HG02885 (cell line): ENCODE data around the gene LPGAT1.

Source experiments
- ATAC-seq: cut with Tn5 transposase; IDR thresholded peaks from one replicate; pipeline ENCODE4 v1.9.1; 2021; ENCODE audit warnings: mild to moderate bottlenecking; ENCODE audit not compliant: unreplicated experiment, poor library complexity

Gene LPGAT1

DNA sequence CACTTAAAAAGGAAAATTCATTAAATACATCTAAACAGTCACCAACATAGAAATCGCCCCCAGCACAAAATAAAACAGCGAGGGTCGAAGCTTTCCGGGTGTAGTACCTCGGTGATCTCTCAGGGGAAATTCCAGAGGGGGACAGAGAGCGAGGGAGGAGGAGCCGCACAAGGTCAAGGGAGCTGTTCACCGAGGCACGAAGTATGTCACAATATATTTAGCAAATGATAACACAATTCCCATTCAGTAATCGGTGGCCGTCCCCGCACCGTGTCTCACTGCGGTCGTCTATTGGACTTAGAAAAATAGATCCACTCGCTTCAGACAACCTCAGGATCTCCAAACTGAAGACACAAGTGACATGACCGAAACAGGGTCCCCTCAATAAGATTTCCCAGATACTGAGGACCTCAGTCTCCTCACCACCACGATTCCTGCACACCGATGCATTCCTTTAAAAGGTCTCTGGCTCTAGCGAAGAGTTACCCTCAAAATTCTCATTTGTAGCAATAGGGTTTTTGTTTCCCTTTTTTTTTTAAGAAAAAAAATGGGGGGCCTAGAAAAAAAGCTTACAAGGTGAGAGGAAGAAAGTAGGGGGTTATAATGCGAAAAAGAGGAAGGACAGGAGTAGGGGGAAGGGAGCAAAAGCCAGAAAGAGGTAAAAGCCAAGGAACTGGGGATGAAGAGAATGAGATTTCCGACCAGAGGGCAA is 1.1 kb downstream of the LPGAT1 start:
- no peak for ATAC-seq

GRCh38 chr1:211828584-211829342 is 1.8 kb downstream of the LPGAT1 start:
- ATAC-seq = no peak

- ATAC-seq = no peak
These were observed 3.5 kb downstream of the LPGAT1 start for GRCh38 chr1:211827051-211827450.

DNA sequence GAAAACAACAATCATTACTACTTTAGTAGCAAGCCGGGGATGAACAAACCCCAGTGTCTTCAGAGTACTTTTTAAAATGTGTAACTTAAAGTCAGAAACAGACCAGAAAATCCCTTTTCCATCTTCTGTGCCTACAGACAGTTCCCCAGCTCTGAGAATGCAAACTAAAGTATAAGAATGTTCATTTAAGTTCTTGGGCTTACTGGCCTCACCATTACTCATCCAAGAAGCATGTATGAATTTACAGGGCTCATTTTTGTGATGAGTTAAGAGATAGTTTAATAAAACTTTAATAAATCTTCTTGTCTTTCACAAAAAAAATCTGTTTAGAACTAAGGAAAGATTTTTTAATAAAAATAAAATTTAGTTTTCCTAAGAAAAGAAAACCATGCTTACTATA is 4.6 kb downstream of the LPGAT1 start:
- no peak for ATAC-seq

GRCh38 chr1:211822677-211823407 is 7.7 kb downstream of the LPGAT1 start:
- no peak for ATAC-seq

DNA sequence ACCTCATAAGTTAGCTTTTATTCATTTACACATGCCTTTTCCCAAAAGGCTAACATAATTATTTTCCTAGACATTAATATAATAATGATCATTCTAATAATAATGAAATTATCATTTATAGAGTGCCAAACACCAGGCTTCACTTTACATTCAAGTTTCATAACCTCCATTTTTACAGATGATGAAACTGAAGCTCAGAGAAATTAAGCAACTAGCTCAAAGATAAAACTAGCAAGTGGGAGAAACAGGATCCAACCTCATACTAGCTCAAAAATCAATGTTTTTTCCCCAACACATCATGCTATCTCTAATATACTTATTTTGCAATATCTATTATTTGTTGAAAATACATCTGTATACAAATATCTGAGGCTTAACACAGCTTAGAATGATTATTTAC is 14.0 kb downstream of the LPGAT1 start:
- ATAC-seq = no peak

DNA sequence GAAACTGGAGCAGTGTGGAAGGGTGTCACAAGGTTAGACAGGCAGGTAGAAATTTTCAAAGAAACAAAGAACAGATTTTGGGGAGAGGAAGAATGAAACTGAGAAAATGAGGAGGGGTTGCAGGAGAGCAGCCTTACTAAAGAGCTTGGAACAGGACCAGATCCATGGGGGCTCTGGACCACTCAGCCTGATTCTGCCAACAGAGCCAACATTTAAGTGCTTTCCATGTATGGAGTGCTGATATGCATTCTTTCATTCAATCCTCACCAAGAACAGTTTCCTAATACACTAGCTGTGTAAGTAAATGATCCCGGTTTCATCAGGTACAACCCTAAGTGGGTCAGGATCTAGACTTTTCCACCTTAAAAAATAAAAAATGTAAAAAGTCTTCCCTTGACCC is 16.2 kb downstream of the LPGAT1 start:
- ATAC-seq = no peak

DNA sequence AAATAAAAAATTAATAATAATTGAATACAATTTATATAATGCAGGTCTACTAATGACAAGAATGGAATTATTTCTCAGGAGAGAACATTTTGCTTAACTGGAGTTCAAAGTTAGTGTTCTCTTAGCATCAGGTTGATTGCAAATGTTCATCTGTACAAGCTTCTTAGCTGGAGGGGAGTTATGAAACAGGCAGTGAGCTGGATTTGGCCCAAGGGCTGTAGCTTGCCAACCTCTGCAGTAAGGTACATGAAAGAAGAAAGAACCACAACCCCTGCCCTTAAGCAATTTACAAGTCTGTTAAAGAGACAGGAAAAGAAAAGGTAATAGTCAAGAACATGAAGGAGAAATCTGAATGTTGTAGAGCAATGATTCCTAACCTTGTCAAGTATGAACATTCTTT is 17.0 kb downstream of the LPGAT1 start:
- ATAC-seq = no peak

- ATAC-seq = no peak
These were observed 18.0 kb downstream of the LPGAT1 start for GRCh38 chr1:211812584-211812983.

- ATAC-seq = no peak
These were observed 18.7 kb downstream of the LPGAT1 start for GRCh38 chr1:211811848-211812247.

- ATAC-seq = no peak
These were observed 19.4 kb downstream of the LPGAT1 start for GRCh38 chr1:211811126-211811525.

- no peak for ATAC-seq
These were observed 22.1 kb downstream of the LPGAT1 start for GRCh38 chr1:211808475-211808874.

DNA sequence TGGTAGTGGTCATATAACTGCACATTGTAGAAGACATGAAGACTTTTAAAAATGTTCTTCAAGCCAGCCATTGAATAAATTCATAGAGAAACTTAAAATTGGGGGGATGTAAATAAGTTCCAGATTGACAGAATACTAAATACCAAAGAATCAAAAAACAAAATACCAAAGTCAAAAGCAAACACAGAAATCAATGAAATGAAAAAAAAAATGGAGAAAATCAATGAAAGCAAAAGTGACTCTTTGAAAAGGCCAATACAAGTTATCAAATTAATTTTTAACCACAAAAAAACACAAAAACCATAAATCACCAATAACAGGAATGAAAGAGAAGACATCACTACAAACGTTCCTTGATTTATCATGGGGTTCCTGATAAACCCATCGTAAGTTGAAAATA is 25.6 kb downstream of the LPGAT1 start:
- no peak for ATAC-seq

DNA sequence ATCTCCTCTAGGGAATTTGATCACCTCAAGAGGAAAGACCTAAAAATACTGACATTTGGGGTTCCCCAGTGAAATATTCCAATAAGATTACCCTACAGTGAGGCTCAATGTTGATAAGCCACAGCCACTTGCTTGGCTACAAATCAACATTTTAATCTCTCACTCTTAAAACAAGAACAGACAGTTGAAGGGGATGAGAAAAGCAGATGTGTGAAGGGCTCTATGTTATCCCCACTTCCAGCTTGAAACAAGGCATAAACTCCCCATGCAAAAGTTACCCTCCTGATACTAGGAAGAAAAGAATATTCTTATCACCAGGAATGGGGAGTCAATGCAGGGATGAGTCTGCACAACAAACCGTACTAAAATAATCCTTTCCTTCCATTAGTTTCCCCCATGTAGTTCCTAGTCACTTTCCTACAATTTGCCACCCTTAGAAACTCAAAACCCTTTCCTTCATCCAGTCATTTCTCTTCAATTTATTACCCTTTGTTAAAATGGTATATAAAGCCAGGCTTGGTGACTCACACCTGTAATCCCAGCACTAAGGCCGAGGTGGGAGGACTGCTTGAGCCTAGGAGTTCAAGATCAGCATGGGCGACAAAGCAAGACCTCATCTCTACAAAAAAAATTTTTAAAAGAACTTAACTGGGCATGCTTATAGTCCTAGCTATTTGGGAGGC is 29.5 kb downstream of the LPGAT1 start:
- no peak for ATAC-seq

DNA sequence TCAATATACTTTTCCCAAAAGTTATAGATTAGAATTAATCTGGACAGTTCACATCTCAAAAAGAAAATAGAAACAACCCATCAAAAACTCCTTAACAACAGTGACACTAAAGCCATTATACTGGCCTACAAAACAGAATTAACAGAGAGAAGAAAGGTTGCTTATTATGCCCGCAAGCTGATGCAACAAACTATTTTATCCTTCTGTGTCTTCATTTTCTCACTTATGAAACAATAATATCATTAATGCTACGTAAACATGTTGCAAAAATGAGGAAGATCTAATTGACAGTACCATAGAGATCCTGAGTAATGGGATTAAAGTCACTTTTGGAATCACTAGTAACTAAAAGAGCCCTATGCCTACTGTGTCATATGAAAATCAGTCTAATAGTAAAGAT is 32.6 kb downstream of the LPGAT1 start:
- ATAC-seq = no peak

DNA sequence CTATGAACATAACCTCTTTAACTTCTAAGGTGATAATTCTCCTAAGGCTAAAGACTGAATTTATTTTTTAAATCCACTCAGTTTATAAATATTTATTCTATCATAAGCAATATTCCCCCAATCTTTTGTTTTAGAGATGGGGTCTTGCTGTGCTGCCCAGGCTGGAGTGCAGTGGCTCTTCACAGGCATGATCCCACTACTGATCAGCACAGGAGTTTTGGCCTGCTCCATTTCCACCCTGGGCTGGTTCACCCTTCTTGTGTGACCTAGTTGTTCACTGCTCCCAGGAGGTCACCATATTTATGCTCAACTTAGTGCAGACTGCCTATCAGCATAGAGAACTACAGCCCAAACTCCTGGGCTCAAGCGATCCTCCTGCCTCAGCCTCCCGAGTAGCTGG is 38.6 kb downstream of the LPGAT1 start:
- no peak for ATAC-seq

DNA sequence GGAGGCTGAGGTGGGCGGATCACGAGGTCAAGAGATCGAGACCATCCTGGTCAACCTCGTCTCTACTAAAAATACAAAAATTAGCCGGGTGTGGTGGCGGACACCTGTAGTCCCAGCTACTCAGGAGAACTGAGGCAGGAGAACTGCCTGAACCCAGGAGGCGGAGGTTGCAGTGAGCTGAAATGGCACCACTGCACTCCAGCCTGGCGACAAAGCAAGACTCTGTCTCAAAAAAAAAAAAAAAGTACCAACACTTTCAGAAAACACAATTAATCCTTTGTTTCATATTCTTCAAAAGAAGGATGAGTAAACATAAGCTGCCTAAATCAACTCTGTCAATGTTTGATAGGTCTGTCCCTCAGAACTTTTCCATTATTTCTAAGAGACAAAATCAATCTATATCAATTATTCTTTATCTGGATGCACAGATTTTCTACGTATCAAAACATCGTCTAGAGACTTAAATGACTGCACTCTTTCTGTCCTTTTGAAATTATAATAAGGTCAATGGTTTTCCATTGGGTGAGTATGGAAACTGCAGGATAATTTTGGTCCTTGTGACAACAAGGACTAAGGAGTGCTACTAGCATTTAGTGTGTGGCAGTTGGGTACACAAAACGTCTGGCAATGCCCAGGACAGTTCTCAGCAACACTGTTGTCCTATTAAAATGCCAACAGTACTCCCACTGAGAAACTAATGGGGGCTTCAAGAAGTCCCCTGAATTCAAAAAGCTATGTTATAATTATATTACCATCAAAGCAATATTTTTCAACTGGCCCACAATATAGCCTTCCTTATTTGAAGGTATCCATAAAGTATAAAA is 40.7 kb downstream of the LPGAT1 start:
- no peak for ATAC-seq

DNA sequence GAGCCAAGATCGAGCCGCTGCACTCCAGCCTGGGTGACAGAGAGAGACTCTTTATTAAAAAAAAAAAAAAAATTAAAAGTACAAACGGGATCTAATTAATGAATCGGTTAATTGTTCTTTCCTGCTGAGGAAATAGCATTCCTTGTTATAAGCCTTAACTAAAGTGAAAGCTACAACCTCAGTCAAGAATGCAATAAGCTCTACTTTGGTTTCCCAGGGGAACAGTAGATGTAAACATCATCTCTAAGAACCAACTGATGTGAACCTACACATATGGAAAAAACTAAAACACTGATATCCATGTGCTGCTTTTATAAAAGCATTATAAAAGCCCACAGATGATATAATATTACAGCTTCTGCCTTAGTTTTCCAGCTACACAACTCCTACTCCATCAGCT is 41.9 kb downstream of the LPGAT1 start:
- no peak for ATAC-seq

GRCh38 chr1:211783897-211784296 is 46.7 kb downstream of the LPGAT1 start:
- no peak for ATAC-seq

GRCh38 chr1:211783266-211783665 is 47.3 kb downstream of the LPGAT1 start:
- no peak for ATAC-seq
